ENCODE data around the gene CPAMD8. TPM values are rescaled to one million over a fixed set of nuclear protein-coding genes. Genes with fewer than 3 reads are reported as not detected.
"Not testable (repeated sequence)": the region's sequence is repeated elsewhere in the genome, so short reads cannot be mapped to it uniquely, and the experiment has no call there.

Gene CPAMD8
- total and polyA plus RNA-seq, 10 of the 15 experiments (the other 5 are each of a cell fraction or from before 2014, with no cell fraction given): 0.12 to 0.97 (median 0.25) TPM; not detected in 3

DNA sequence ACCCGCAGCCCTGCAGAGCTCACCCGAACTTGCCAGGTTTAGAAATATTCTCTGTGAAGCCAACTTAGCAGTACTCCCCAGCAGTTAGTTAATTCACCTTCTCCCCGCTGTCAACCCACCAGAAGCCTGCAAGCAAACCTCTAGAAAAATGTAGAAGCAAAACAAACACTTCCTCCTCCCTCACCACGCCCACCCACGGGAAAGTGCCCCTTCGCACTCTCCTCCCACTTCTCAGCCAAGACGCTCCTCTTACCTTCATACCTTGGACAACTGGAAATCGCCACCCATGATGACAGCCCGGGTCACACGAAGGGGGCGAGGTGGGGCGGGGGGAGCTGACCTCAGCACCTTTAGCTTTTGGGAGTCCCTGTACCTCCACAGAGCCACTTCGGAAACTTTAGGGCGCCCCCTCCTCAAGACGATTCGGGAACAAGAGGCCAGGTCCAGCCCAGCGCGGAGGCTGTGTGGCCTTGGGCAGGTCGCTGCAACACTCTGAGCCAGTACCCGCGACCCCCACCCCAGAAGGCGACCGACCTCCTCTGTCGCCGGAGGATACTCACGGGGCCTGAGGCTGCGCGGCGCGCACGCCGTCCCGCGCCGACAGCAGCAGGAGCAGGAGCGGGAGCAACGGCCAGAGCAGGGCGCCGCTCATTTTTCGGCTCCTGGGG is 485 bp downstream of the CPAMD8 start:
- Histone ChIP-seq H2AFZ (ENCODE audit: control insufficient read depth, low read depth, low read length) (no peak overlapping the region), H3K9ac (ENCODE audit: control insufficient read depth, insufficient read depth, low read length) (no peak overlapping the region), H4K20me1 (ENCODE audit: control insufficient read depth, insufficient read depth) (no peaks in the 10 kb centered on the region), H3K27ac (ENCODE audit: control insufficient read depth, insufficient read depth) (no peak overlapping the region), H3K27me3 (replicated peaks in 1 of 2; ENCODE audit: control insufficient read depth in 2 of 2, insufficient read depth in 2 of 2, low read length in 1 of 2) (peaks cover 3 to 9% of the 10 kb centered on the region in 2 experiments), H3K79me2 (ENCODE audit: control insufficient read depth, insufficient read depth, low read length) (no peaks in the 10 kb centered on the region), H3K9me3 (replicated peaks; ENCODE audit: control insufficient read depth, insufficient read depth, low read length) (peaks cover 2% of the 10 kb centered on the region; the same call in 1 of the 3 replicates), H3K4me1 (ENCODE audit: control insufficient read depth, insufficient read depth, low read length) (no peaks in the 10 kb centered on the region), H3K4me3 (no peak overlapping the region), H3K4me2 (ENCODE audit: control insufficient read depth, insufficient read depth) (no peak overlapping the region), H3K36me3 (ENCODE audit: control insufficient read depth in 2 of 2, insufficient read depth in 2 of 2, low read length in 1 of 2) (no peaks in the 10 kb centered on the region)
- no peak for TF ChIP-seq MEF2A (IDR thresholded peaks at IDR 0.05; ENCODE audit: insufficient read depth, low read depth, low read length)
- TF ChIP-seq SUZ12 (IDR thresholded peaks at IDR 0.05; ENCODE audit: unreplicated experiment): peak; percentile 24
- in situ Hi-C loops (cut with MboI) (no loop called here), intact Hi-C loops (cut with micrococcal nuclease; ENCODE audit: unreplicated experiment) (no loop called here)
- no peak for FAIRE-seq
- CTCF ChIA-PET: no interaction called here
- 28% methylated on average over 37 of the region's 40 CpGs for WGBS (ENCODE audit: insufficient coverage, insufficient replicate concordance, low lambda C conversion rate, missing lambda C conversion rate)
- RAD21 ChIA-PET (ENCODE audit: unreplicated experiment): no interaction called here
- POLR2A ChIA-PET: no interaction called here
- SMC1A ChIA-PET (ENCODE audit: uncharacterized antibody, unreplicated experiment): no interaction called here
- no peak for ATAC-seq
- no peak for DNase-seq (ENCODE audit: low read depth, low spot score)
- no TSS peak for BruUV-seq (replicated peaks)

DNA sequence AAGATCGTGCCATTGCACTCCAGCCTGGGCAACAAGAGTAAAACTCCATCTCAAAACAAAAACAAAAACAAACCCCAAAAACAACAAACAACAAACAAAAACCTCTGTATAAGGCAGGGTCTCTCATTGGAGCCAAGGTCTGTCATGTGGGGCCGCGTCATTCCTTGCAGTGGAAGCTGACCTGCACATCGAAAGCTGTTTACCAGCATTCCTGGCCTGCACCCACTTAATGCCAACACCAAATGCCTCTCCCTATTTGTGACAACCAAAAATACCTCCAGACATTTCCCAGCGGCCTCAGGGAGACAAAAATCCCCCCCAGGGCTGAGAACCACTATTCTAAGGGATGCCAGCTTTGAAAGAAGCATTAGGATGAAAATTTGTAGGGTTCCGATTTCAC is 1.2 kb downstream of the CPAMD8 start:
- WGBS (ENCODE audit: insufficient coverage, insufficient replicate concordance, low lambda C conversion rate, missing lambda C conversion rate): 30% methylated on average over 6 of the region's 6 CpGs
- no peak for TF ChIP-seq ETV6 (conservative IDR thresholded peaks at IDR 0.05 in 1 of 2, IDR thresholded peaks at IDR 0.05 in 1 of 2; ENCODE audit: borderline replicate concordance in 1 of 2, low read depth in 1 of 2)
- no peak for TF ChIP-seq NFXL1 (IDR thresholded peaks at IDR 0.05; ENCODE audit: borderline replicate concordance)
- no peak for TF ChIP-seq ZNF207 (IDR thresholded peaks at IDR 0.05; ENCODE audit: borderline replicate concordance)
- no peak for TF ChIP-seq RCOR1 (conservative IDR thresholded peaks at IDR 0.05; ENCODE audit: low read depth, low read length)
- no peak for TF ChIP-seq RBBP5 (conservative IDR thresholded peaks at IDR 0.05)
- TF ChIP-seq POLR2A (IDR thresholded peaks at IDR 0.05; ENCODE audit: low read depth, low read length): no peak
- TF ChIP-seq, protein P1, sequence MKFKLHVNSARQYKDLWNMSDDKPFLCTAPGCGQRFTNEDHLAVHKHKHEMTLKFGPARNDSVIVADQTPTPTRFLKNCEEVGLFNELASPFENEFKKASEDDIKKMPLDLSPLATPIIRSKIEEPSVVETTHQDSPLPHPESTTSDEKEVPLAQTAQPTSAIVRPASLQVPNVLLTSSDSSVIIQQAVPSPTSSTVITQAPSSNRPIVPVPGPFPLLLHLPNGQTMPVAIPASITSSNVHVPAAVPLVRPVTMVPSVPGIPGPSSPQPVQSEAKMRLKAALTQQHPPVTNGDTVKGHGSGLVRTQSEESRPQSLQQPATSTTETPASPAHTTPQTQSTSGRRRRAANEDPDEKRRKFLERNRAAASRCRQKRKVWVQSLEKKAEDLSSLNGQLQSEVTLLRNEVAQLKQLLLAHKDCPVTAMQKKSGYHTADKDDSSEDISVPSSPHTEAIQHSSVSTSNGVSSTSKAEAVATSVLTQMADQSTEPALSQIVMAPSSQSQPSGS (IDR thresholded peaks at IDR 0.05; ENCODE audit: low read length): no peak
- Histone ChIP-seq H3K9me3 (replicated peaks; ENCODE audit: control insufficient read depth, insufficient read depth, low read length) (peaks cover 2% of the 10 kb centered on the region; the same call in 1 of the 3 replicates), H3K4me1 (ENCODE audit: control insufficient read depth, insufficient read depth, low read length) (no peaks in the 10 kb centered on the region), H3K27ac (ENCODE audit: control insufficient read depth, insufficient read depth) (no peak overlapping the region), H3K9ac (ENCODE audit: control insufficient read depth, insufficient read depth, low read length) (no peak overlapping the region), H2AFZ (ENCODE audit: control insufficient read depth, low read depth, low read length) (no peak overlapping the region), H3K79me2 (ENCODE audit: control insufficient read depth, insufficient read depth, low read length) (no peaks in the 10 kb centered on the region), H3K4me3 (no peak overlapping the region), H3K27me3 (replicated peaks in 1 of 2; ENCODE audit: control insufficient read depth in 2 of 2, insufficient read depth in 2 of 2, low read length in 1 of 2) (peaks cover 3 to 9% of the 10 kb centered on the region in 2 experiments), H3K4me2 (ENCODE audit: control insufficient read depth, insufficient read depth) (no peak overlapping the region), H3K36me3 (ENCODE audit: control insufficient read depth in 2 of 2, insufficient read depth in 2 of 2, low read length in 1 of 2) (no peaks in the 10 kb centered on the region), H4K20me1 (ENCODE audit: control insufficient read depth, insufficient read depth) (no peaks in the 10 kb centered on the region)
- DNase-seq (ENCODE audit: low read depth, low spot score): no peak
- ChIA-PET POLR2A (no interaction called here), RAD21 (ENCODE audit: unreplicated experiment) (no interaction called here), SMC1A (ENCODE audit: uncharacterized antibody, unreplicated experiment) (no interaction called here), CTCF (no interaction called here)
- no peak for ATAC-seq
- BruUV-seq (replicated peaks): no TSS peak
- FAIRE-seq: no peak
- intact Hi-C loops (cut with micrococcal nuclease; ENCODE audit: unreplicated experiment) (no loop called here), in situ Hi-C loops (cut with MboI) (no loop called here)

DNA sequence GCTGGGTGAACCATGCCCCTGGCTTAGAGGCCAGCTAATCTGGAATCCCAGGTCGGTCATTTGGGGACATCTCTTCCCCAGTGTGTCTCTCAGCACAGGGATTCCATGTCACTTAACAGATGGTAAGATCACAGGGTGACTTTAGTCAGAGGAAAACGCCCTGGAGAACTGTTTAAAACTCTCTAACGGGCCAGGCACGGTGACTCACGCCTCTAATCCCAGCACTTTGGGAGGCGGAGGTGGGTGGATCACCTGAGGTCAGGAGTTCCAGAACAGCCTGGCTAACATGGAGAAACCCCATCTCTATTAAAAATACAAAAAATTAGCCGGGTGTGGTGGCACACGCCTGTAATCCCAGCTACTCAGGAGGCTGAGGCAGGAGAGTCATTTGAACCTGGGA is 1.7 kb downstream of the CPAMD8 start:
- DNase-seq (ENCODE audit: low read depth, low spot score); in situ Hi-C loops (cut with MboI); H4K20me1 ChIP-seq (ENCODE audit: control insufficient read depth, insufficient read depth); H2AFZ ChIP-seq (ENCODE audit: control insufficient read depth, low read depth, low read length); H3K79me2 ChIP-seq (ENCODE audit: control insufficient read depth, insufficient read depth, low read length); H3K36me3 ChIP-seq (ENCODE audit: control insufficient read depth in 2 of 2, insufficient read depth in 2 of 2, low read length in 1 of 2); intact Hi-C loops (cut with micrococcal nuclease; ENCODE audit: unreplicated experiment); FAIRE-seq; H3K27ac ChIP-seq (ENCODE audit: control insufficient read depth, insufficient read depth); POLR2A ChIA-PET; RAD21 ChIA-PET (ENCODE audit: unreplicated experiment); H3K9ac ChIP-seq (ENCODE audit: control insufficient read depth, insufficient read depth, low read length); H3K9me3 ChIP-seq (replicated peaks; ENCODE audit: control insufficient read depth, insufficient read depth, low read length); H3K4me3 ChIP-seq; H3K4me2 ChIP-seq (ENCODE audit: control insufficient read depth, insufficient read depth); H3K27me3 ChIP-seq (replicated peaks in 1 of 2; ENCODE audit: control insufficient read depth in 2 of 2, insufficient read depth in 2 of 2, low read length in 1 of 2); ATAC-seq; CTCF ChIA-PET; H3K4me1 ChIP-seq (ENCODE audit: control insufficient read depth, insufficient read depth, low read length); BruUV-seq (replicated peaks): not testable (repeated sequence)
- SMC1A ChIA-PET (ENCODE audit: uncharacterized antibody, unreplicated experiment): interaction anchor here (0.6 kb wide), 1 partner anchor 135 kb away, joined by 3 read pairs; no protein-coding TSS in a partner anchor
- WGBS (ENCODE audit: insufficient coverage, insufficient replicate concordance, low lambda C conversion rate, missing lambda C conversion rate): 33% methylated on average over 8 of the region's 8 CpGs

Measured in GM12878 (cell line).